ENCODE results near the gene THRB. TPM values are rescaled to one million over a fixed set of nuclear protein-coding genes. Genes with fewer than 3 reads are reported as not detected.

The THRB gene
- total and polyA plus RNA-seq, 8 donors, result 10.1 to 18.6 (median 15.1) TPM

- Histone ChIP-seq H3K36me3 (no peaks in the 10 kb centered on the region), H3K27ac (no peak overlapping the region), H3K4me3 (no peak overlapping the region), H3K4me1 (peaks cover 4 to 6% of the 10 kb centered on the region in 2 donors), H3K27me3 (no peaks in the 10 kb centered on the region), H3K9me3 (no peaks in the 10 kb centered on the region)
- ATAC-seq, result no peak
- intact Hi-C loops (cut with DNase I), result no loop called here
- no peak for DNase-seq
- TF ChIP-seq CTCF (IDR thresholded peaks at IDR 0.05), result no peak
Observed at GRCh38 chr3:24506966-24507775, 12.5 kb upstream of the THRB start.

DNA sequence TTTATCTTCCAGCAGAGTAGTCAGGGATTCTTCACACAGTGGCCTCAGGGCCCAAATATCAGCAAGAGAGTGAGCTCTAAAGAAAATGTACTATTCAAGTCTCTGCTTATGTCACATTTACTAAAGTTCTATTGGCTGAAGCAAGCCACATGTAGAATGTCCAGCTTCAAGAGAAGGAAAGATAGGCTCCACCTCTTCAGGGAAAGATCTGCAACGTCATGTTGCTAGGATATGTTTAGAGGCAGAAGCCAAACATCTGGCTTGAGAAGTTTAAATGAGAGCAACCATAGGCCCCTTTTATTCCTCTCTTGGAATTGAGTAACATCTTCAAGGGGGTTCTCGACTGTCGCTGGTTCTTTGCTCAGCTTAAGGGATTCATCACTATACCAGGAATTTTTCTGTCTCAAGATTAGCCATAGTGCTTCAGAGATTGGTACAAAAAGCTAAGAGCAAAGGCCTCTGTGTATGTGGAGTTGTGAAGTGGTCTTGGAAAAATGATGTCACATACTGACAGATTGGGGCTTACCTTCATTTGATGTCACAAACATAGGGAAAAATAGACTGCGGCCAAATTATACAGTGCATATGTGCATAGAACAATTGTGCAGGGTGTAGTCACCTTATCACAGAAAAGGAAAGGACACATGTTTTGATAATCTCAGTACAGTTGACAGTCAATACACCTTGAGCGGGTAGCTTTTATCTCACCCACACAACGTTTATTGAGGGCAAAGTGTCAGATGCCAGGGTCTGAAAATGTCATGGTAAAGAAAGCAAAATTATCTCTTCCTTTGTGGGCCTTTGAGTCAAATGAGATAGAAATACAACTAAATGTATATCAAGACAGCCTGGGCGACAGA lies 11.3 kb upstream of the THRB start:
- DNase-seq, result no peak
- Histone ChIP-seq H3K4me1 (peaks cover 4 to 6% of the 10 kb centered on the region in 2 donors), H3K36me3 (no peaks in the 10 kb centered on the region), H3K4me3 (no peak overlapping the region), H3K27me3 (no peaks in the 10 kb centered on the region), H3K27ac (no peak overlapping the region), H3K9me3 (no peaks in the 10 kb centered on the region)
- ATAC-seq, result no peak
- intact Hi-C loops (cut with DNase I), result no loop called here
- TF ChIP-seq CTCF (IDR thresholded peaks at IDR 0.05), result no peak

- H3K9me3 ChIP-seq, result no peaks in the 10 kb centered on the region
- H3K4me1 ChIP-seq, result peaks cover 4 to 6% of the 10 kb centered on the region in 2 donors
- no peak for DNase-seq
- intact Hi-C loops (cut with DNase I), result no loop called here
- no peak overlapping the region for H3K27ac ChIP-seq
- no peaks in the 10 kb centered on the region for H3K27me3 ChIP-seq
- ATAC-seq, result no peak
- no peaks in the 10 kb centered on the region for H3K36me3 ChIP-seq
- no peak overlapping the region for H3K4me3 ChIP-seq
- no peak for TF ChIP-seq CTCF (IDR thresholded peaks at IDR 0.05)
Observed at GRCh38 chr3:24504772-24505171, 10.1 kb upstream of the THRB start.

- H3K36me3 ChIP-seq, result no peaks in the 10 kb centered on the region
- no peak for ATAC-seq
- H3K27ac ChIP-seq, result no peak overlapping the region
- H3K4me1 ChIP-seq, result peaks cover 4 to 6% of the 10 kb centered on the region in 2 donors
- no peak for DNase-seq
- H3K4me3 ChIP-seq, result no peak overlapping the region
- H3K27me3 ChIP-seq, result no peaks in the 10 kb centered on the region
- intact Hi-C loops (cut with DNase I), result no loop called here
- no peaks in the 10 kb centered on the region for H3K9me3 ChIP-seq
- TF ChIP-seq CTCF (IDR thresholded peaks at IDR 0.05), result no peak
Observed at GRCh38 chr3:24503616-24504113, 9.0 kb upstream of the THRB start.

DNA sequence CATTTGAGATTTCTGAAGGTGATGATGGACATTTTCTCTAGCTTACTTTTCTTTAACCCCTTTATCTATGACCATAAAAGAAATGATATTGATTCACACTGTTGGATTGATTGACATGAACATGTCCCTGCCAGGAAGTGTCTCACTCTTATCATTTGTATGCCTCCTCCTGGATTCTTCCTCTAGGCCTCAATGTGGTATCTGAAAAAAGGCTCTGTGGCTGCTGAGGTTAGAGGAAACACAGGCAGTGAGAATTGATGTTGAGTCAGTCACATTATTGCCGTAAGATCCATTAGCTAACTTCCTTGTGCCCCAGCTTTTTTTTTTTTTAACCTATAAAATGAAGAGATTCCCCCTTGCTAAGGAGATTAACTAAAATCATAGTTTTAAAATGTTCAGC lies 8.0 kb upstream of the THRB start:
- no peaks in the 10 kb centered on the region for H3K27me3 ChIP-seq
- H3K9me3 ChIP-seq, result no peaks in the 10 kb centered on the region
- no peak overlapping the region for H3K27ac ChIP-seq
- DNase-seq (no peak), ATAC-seq (no peak)
- no peak overlapping the region for H3K4me3 ChIP-seq
- no peak for TF ChIP-seq CTCF (IDR thresholded peaks at IDR 0.05)
- no peaks in the 10 kb centered on the region for H3K36me3 ChIP-seq
- peaks cover 2 to 6% of the 10 kb centered on the region in 2 donors for H3K4me1 ChIP-seq
- intact Hi-C loops (cut with DNase I), result no loop called here

Data from left lung (tissue), 10 donors.